Muscle of back (tissue), 11 donors: ENCODE data around the gene ATP8B3. TPM values are rescaled to one million over a fixed set of nuclear protein-coding genes. Genes with fewer than 3 reads are reported as not detected.

Source experiments
- DNase-seq, 3 donors: peaks; one replicate each; pipeline versions ENCODE4 v3.0.0 to v3.0.0-alpha.2; 2013
- polyA plus RNA-seq, 10 donors: library from polyadenylated mRNA; unstranded; fragments of 120-200 nt; gene quantifications; one replicate each; pipeline ENCODE4 v1.2.1, GENCODE V29; 2013; ENCODE audit not compliant: insufficient read length in 10 of 10

The ATP8B3 gene
- polyA plus RNA-seq, 10 donors: 0.51 to 0.80 (median 0.70) TPM

DNA sequence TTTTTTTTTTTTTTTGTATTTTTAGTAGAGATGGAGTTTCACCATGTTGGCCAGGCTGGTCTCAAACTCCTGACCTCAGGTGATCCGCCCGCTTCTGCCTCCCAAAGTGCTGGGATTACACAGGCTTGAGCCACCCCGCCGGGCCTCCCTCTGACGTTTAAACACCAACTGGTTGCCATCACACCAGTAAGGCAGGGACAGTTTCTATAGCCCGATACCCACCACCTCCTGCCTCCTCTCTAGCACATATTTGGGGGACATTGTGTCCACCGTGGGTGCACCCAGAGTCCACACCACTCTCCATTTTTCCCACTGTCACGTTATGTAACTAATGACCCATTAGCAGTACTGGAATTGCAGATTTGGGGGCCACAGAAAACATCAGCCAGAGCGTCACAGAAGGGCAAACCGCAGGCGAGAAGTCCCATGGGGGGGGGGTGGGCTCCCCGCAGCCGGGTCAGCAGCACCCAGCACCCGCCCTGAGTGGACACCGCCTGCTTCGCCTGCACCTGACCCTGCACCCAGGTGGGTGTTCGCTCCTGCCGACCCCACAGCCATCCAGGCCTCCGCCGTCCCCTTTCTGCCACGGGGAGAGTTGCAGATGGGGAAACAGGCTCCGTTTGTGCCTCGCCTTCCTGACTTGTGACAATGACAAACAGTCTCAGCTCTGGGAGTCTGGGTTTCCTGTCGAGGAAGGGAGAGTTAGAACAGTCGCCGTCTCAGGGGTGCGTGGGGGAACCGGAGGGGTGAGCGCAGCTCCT lies 55.2 kb downstream of the ATP8B3 start:
- no peak for DNase-seq

DNA sequence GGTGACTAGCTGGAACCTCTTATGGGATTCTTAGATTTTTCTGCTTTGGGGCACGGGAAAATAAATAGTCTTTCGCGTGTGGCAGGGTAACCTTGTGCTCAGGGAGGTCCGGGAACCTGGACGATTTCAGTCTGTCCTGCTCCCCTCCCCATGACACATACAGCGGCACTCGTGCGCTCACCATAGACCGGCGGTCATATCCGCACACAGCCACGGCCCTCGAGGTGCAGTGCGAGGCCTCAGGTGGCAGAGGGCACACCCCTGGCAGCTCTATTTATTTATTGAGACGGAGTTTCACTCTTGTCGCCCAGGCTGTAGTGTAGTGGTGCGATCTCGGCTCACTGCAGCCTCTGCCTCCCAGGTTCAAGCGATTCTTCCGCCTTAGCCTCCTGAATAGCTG lies 55.8 kb downstream of the ATP8B3 start:
- DNase-seq: no peak

DNA sequence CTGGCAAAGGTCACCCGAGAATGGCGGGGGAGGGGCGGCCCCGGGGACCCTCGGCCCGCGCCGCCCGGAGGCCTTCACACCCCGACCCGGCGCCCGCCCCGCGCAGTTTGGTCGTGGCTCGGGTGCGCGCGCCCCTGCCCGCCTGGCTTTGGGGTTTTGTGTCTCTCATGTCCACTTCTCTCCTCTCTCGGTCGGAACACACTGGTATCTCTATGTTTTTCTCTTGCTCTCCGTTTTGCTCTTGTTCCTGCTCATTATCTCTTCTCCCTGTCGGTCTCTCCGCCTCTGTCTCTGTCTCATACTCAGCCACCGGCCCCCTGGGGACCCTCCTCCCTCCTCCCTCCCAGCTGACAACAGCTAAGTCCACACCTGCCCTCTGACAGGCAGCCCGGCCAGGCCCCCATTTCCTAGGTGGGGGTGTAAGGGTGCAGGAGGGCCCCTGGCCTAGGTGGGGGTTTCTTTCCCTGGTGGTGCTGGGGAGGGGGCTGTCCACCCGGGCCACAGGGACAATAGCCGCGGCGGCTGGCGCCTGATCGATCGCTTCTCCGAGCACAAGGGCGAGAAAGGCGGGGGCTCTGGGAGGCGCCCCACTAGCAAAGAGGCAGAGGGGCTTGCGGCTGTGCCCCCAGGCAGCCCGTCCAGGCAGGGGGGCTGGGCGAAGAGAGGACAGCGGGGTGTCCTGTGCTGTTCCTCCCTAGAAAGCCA lies 56.5 kb downstream of the ATP8B3 start:
- no peak for DNase-seq

DNA sequence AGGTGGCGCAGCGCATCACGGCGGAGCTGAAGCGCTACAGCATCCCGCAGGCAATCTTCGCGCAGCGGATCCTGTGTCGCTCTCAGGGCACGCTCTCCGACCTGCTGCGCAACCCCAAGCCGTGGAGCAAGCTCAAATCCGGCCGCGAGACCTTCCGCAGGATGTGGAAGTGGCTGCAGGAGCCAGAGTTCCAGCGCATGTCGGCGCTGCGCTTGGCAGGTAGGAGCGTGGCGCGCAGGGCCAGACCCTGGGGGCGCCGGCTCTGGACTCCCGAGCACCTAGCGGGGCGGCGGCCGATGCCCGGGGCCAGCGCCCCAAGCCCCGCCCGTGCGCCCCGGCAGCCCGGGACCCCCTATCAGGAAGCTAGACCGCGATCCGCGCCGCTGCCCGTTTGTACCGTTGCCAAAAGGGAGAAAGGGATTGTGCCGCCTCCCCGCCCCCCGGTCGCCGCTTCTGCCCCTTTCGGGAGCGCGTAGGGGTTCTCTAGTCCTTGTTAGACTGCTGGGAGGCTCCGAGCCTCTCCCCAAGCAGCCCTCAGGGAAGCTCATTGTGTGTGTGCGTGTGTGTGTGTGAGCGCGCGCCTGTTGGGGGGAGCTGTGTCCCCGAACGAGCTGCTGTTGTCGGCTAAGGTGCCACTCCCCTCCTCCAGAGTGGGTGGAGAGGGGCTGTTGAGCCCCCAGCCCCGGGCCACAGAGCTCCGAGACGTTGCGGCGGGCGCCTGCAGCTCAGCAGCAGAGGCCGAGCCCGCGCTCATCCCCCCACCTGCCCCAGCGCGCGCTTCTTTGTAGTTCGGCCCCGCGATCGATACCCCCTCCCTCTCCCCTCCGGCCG lies 57.2 kb downstream of the ATP8B3 start:
- no peak for DNase-seq

DNA sequence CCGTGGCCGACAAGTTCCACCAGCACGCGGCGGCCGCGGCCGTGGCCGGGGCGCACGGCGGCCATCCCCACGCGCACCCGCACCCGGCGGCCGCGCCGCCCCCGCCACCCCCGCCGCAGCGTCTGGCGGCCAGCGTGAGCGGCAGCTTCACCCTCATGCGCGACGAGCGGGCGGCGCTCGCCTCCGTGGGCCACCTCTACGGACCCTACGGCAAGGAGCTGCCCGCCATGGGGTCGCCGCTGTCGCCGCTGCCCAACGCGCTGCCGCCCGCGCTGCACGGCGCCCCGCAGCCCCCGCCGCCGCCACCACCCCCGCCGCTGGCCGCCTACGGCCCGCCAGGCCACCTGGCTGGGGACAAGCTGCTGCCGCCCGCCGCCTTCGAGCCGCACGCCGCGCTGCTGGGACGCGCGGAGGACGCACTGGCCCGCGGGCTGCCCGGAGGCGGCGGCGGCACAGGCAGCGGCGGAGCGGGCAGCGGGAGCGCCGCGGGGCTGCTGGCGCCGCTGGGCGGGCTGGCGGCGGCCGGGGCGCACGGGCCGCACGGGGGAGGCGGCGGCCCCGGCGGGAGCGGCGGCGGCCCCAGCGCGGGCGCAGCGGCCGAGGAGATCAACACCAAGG lies 57.9 kb downstream of the ATP8B3 start:
- no peak for DNase-seq

DNA sequence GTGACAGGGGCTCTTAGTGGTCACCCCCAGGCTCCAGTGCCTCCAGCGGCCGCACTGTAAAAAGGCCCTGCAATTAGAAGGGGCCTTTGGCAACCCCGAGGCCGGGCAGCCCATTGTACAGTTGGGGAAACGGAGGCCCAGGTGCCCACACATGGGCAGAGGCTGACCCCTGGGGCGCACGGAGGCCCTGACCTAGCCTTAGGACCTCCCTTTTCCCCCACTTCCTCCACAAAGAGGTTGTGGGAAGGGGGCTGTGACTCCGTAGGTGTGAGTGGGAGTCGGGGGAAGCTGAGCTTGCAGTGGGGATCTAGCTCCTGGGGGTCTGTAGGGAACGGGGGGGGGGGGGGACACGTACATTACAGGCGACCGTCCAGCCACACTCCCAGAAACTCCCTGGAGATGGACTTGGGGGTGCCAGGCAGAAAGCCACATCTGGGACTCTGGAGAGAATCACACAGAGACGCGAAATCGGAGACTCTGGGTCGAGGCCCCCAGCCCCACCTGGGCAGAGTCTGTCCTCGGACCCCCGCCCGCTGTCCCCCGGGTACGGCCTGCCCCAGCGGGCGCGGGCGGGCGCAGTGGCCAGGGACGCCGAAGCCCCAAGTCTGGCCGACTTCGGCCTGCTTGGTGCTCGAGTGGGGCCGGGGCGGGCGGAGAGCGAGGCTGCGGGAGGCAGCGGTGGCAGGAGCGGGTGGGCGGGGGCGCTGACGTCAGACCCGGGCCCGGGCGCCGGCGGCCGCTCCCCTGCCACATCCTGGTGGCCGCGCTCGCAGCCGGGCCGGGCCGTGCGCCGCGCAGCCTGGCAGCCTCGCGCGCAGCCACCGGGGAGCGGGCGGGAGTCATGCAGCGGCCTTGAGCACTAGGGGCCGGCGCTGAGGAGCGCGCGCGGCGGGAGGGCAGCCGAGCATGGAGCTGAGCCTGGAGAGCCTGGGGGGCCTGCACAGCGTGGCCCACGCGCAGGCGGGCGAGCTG lies 59.0 kb downstream of the ATP8B3 start, which contains the start of gene ONECUT3:
Gene ONECUT3, plus strand, starts transcription at position 750 of the 972 bp plus-strand sequence. Its CDS starts 157 bp downstream, at position 907.
- DNase-seq: no peak

DNA sequence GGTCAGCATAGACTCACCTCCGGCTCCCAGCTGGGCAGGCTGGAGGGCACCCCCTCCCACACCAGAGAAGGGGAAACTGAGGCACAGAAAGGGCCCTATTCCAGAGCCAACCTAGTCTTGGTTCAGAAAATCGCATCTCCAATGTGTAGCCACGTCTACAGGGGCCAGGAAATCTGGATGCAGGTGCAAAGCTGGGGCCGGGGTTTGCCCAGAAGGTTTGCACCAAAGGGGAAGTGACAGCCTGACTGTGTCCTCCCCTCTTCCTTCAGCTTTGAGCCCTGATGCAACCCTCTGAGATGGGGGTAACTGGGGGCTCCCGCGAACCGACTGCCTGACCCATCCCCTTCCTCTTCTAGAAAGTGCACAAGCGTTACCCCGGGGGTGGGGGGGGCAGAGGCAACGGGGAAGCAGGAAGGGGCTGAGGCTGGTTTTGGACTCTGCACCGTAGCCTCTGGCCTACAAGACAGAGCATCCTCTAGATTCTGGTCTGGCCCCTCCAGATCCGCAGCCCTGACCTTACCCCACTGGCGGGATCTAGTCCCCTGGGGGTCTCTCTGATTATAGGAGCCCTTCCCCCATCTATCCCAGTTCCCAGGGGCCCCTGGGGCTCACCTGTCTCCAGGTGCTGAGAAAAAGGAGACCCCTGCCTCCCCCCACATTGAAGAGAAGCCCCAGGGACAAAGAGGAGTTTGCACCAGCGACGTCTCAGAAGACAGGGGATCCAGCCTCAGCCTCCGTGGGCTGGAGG lies 59.9 kb downstream of the ATP8B3 start:
- no peak for DNase-seq

DNA sequence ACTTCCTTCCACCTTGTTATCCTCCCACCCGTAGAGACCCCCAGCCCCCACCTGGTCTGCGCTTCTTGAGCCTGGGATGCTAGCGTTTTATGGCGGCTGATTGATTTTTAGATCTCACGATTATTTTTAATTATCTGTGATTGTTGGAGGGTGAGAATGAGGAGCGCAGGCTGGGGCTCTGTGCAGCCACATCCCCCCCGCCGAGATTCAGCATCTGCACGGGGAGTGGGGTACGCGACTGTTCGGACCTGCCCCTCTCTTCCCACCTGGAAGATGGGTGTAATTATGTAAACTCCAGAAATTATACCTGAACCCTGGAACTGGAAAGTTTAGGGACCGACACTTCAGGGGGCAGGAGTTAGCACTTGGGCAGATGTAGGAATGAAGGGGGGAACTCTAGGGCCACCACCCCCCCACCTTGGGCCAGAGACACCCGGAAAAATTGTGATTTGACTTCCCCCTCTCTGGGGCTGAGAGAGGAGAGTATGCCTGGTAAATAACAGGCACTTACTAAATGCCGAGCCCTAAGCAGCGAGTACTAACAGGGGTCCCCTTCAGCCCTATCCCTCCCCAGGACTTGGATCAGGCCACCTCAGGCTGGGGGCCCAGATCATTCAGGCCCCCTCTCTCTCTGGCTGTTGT lies 60.6 kb downstream of the ATP8B3 start:
- no peak for DNase-seq

DNA sequence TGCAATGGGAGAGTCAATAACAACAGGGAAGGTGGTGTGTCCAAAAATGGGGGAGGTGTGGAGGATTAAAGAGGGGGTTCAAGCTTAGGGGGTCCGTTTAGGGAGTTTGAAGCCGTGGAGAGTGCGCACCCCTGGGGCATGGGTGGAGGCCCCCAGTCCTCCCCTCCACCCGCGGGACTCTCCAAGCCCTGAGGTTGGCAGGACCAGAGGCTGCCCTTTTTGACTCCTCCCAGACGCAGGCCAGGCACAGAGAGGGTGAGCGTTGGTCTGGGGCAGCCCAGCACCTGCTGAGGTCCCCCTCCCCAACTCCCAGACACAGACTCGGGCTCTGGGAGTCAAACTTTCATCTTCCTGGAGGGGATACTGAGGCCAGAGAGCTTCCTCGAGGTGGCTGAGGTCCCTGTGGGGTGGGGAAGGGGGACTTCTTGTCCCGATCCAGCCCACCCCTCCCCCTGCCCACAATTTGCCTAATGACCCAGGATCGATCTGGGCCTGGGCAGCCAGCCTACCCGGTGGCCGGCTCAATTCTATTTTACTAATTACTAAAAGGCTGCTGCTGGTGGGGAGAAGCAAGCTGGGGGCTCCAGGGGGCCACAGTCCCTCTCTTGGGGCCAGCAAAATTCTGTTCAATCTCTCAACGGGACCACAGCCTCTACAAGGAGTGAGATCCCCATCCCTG lies 61.6 kb downstream of the ATP8B3 start:
- DNase-seq: no peak

DNA sequence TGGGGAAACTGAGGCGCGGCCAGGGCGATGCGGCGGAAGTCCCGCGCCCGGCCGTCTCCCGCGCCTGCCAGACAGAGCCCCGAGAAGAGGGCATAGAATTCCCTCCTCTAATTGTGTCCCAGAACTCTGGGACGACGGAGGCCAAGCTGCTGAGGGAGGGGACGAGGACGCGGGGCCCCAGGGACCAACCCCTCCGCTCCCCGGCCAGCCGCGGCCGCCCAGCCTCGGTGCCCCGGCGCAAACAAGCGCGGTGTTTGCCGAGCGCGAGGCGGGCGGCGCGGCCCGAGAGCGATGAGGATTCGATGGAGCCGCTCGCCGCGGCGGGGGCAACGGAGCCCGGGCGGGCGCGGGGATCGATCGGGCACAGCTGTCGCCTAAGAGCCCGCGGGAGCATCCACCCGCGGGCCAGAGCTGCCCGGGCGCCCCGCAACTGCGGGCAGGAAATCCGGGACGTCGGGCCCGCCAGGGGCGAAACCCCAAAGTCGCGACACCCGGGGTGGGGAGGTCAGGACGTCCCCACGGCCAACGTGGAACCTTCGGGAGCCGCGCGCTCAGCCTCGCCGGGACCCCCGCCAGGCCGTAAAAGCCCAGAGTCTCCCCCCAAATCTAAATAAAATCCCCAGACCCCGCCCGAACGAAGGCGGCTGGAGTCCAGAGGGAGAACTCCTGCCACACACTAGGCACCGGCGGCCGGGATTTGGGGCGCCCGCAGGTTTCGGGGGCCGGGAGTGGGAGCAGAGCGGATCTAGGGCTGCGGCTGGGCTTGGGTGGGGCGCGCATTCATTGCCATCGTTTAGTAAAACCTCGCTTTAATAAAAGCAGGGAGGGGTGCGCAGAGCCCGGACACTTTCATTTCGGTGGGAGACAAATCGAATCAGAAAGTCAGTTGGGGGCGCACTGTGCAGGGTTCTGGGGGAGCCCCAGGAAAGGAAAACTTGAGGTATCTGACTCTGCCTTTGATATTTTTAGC lies 62.4 kb downstream of the ATP8B3 start:
- DNase-seq: no peak

DNA sequence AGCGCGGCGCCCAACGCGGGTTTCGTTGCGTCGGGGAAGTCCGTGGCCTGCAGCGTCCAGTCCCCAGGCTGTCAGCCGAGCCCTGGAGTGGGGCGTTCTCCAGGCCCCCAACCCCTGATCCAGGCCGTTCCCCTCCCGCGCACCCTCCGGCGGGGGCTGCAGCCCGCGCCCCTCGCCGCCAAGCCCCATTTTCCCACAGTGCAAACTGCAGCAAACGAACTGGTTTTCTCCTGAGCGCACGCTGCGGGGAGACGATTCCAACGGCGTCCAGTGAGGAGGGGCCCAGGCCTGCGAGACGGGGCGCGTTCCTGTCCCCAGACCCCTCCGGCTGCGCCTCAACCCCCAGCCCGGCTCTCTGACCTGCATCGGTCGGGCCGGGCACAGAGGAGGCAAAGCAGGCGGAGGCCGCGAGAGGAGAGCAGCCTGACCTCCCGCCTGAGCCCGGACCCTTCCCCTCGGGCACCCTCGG lies 63.2 kb downstream of the ATP8B3 start:
- DNase-seq: no peak

DNA sequence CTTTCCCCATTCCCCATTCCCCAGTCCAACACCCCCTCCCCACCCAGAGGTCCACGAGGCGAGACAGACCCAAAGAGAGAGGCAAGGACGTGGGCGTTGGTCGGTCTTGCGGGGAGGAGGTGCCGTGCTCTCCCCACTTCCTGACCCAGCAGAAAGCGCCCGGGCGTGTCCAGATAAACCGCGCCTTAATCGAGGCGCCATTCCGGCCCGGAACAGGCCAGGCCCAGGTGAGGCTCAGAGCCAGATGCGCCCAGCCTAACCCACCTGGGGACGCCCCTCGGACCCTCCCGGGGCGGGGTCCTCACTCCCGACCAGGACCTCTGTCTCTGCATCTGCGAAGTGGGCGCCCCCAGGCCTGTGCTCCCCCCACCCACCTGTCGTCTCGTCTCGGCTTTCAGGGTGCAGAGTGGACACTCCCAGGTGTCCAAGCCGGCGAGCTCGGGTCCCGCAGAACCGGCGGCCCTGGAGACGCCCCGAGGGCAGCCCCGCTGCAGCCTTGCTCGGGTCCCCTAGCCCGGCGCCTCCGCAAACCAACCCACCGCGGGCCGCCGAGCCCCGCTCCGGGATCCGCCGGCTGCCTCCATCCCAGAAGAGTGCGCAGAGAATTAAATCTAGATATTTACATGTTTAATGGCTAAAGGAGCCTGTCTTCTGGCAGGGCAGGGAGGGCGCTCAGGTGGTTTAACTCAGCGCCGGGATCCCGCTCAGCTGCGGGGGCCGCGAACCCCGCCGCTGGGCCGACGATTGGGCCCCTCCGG lies 63.8 kb downstream of the ATP8B3 start:
- no peak for DNase-seq

DNA sequence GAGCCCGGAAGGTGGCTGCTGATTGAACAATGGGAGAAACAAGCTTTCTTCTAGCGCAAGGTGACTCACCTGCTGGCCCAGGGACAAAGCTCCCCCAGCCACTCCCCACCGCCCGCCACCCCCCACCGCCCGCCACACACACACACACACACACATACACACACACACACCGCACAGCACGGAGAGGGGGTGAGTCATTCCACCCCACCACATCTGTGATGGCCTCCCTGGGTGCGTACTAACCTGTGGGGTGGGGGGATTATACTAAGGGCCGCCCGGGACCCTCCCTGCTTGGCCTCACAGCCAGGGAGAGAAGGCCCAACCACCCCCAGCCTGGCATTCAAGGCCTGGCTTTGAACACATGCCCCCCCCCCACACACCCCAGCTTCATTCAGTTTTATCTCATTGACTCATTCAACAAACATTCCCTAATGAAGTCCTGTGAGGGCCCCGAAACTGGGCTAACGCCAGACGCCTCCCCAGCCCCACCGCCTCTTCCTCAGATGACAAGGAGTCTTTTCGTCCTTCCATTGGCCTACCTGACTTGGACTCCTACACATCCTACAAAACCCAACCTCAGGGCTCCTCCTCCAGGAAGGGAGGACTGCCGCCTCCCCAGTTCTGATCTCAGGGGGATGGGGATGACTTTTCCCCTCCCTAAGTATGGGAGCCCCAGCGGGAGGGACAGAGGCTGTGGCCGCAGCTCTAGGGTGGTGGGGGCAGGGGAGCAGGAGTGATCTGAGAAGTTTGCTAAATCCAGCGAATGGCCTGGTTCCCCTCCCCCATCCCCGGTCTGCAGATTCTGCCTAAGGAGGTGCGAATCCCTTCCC lies 64.6 kb downstream of the ATP8B3 start:
- DNase-seq: peak in 1 of 3 donors; percentile 83

DNA sequence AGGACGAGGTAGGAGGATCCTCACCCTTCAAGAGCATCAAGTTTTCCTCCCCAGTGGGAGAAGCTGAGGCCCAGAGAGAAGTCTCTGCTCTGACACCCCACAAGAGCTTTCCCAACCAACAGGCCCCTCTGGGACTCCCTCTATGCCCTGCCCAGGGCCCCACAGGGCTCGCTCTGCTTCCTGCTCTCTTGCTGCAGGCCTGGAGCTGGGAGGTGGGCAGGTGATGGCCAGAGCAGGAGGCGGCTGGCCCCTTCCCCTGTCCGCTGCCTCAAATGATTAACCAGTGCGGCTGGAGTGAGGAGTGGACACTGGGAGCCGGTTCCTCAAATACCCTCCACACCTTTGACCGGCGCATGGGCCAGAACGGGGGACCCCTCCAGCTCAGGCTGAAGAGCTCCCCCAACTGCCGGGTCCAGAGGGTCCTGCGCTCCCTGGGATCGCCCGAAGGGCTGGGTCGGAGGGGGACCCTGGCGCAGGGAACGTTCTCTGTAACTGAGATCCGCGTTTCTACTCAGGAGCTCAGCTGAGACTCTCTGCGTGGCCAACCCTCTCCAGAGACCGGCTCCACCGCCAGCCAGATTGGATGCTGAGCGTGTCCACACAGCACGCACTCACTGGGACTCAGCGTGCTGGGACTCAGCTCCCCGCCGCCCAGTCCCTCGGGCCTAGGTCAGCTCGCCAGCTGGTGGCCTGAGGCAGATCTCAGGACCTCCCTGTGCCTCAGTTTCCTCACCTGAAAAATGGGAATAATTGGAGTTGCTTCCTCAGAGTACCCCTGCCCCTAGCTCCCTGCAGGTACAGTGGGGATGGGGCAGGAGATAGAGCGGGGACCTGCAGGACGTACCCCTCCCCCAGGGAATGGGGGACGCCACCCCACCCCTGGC lies 65.4 kb downstream of the ATP8B3 start:
- no peak for DNase-seq

DNA sequence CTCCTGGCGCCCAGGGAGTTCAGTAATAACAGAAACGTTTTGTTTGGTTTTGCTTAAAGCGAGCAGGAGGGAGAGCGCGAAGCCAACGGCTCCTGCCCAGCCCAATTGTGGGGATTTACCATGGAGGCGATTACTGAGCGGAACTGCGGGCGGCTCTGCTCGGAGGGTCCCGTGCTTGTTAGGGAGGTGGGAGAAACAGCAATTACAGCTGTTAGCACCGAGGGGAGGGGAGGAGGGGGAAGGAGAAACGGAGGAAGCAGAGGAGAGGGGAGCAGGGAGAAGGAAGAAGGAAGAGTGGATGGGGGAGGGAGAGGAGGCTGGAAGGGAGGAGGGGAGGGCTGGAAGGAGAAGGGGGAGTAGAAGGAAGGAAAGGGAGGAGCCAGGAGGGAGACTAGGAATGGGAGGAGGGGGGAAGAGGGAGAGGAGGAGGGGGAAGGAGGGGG lies 66.5 kb downstream of the ATP8B3 start:
- DNase-seq: no peak
